Endodermal cell (in vitro differentiated cells): ENCODE results near the gene VPS37C. TPM values are rescaled to one million over a fixed set of nuclear protein-coding genes. Genes with fewer than 3 reads are reported as not detected.
"Not testable (repeated sequence)": the region's sequence is repeated elsewhere in the genome, so short reads cannot be mapped to it uniquely, and the experiment has no call there.

ENCODE experiments used
- DNase-seq: peaks from one replicate; pipeline ENCODE4 v3.0.0-alpha.2; 2017
- H3K27ac ChIP-seq: 2 replicates; pipeline ENCODE4 v1.5.1; 2013; ENCODE audit warnings: mild to moderate bottlenecking, low read depth, low read length, moderate library complexity
- H3K27me3 ChIP-seq: 2 replicates; pipeline ENCODE4 v1.6.1; 2013; ENCODE audit warnings: mild to moderate bottlenecking, low read length, moderate library complexity; ENCODE audit not compliant: insufficient read depth, control insufficient read depth, poor library complexity, severe bottlenecking
- H3K36me3 ChIP-seq: 2 replicates; pipeline ENCODE4 v1.7.0; 2013; ENCODE audit warnings: mild to moderate bottlenecking, low read length, moderate library complexity; ENCODE audit not compliant: control insufficient read depth, insufficient read depth
- H3K4me1 ChIP-seq: one replicate; pipeline ENCODE4 v1.7.0; 2013; ENCODE audit warnings: low read length; ENCODE audit not compliant: control insufficient read depth, insufficient read depth
- H3K4me3 ChIP-seq: 2 replicates; pipeline ENCODE4 v1.5.1; 2013; ENCODE audit warnings: mild to moderate bottlenecking, low read length, moderate library complexity
- H3K9ac ChIP-seq: 2 replicates; pipeline ENCODE4 v1.6.1; 2013; ENCODE audit warnings: mild to moderate bottlenecking, low read length, moderate library complexity; ENCODE audit not compliant: poor library complexity, severe bottlenecking; ENCODE audit errors: extremely low read depth
- H3K9me3 ChIP-seq: 2 replicates; pipeline ENCODE4 v1.6.1; 2013; ENCODE audit warnings: mild to moderate bottlenecking, low read length, moderate library complexity; ENCODE audit not compliant: control insufficient read depth
- H3K27ac Mint-ChIP-seq: 2 replicates; pipeline ENCODE4 v1.8.0; 2020; ENCODE audit warnings: mixed read lengths
- H3K27me3 Mint-ChIP-seq: 2 replicates; pipeline ENCODE4 v1.8.0; 2021; ENCODE audit warnings: mild to moderate bottlenecking, mixed read lengths; ENCODE audit not compliant: insufficient read depth
- H3K36me3 Mint-ChIP-seq: 2 replicates; pipeline ENCODE4 v1.8.0; 2020; ENCODE audit warnings: low read depth, mixed read lengths
- H3K4me1 Mint-ChIP-seq: 2 replicates; pipeline ENCODE4 v1.8.0; 2020; ENCODE audit warnings: mixed read lengths
- H3K4me3 Mint-ChIP-seq: 2 replicates; pipeline ENCODE4 v1.8.0; 2020; ENCODE audit warnings: mild to moderate bottlenecking, moderate library complexity, mixed read lengths
- H3K9me3 Mint-ChIP-seq: 2 replicates; pipeline ENCODE4 v1.8.0; 2020; ENCODE audit warnings: mild to moderate bottlenecking, mixed read lengths
- WGBS, 2 experiments: methylation state at CpG; one replicate each; pipeline versions ENCODE4 v1.1.5 to v1.1.7; 2013; ENCODE audit warnings: missing lambda C conversion rate in 2 of 2, mixed read lengths in 1 of 2; ENCODE audit not compliant: insufficient coverage in 1 of 2, insufficient read length in 1 of 2; 5-methylcytosine and 5-hydroxymethylcytosine counted together
- total RNA-seq, 2 donors: library from RNA; stranded (reverse); fragmentation: NEBNext Ultra II Directional in 1 of 2; extraction: Animal tissue kit (Norgen Biotek cat#: 25700) in 1 of 2; gene quantifications; 2 replicates in 1 of 2; 3 replicates in 1 of 2; pipeline ENCODE4 v1.2.1, GENCODE V29; 2021
- TF ChIP-seq, protein P1 (sequence below): fragments of 200-600 bp; sonication (generic); conservative IDR thresholded peaks from 2 replicates; pipeline ENCODE4 v1.5.0; 2021; ENCODE audit warnings: antibody characterized with exemption, mild to moderate bottlenecking

Gene VPS37C
- total RNA-seq, 2 donors from 2014 or later: 23.9 to 26.7 TPM

- H3K4me1 Mint-ChIP-seq, H3K27ac Mint-ChIP-seq, H3K9ac ChIP-seq, H3K9me3 Mint-ChIP-seq, H3K9me3 ChIP-seq, H3K27ac ChIP-seq, DNase-seq, H3K4me1 ChIP-seq, H3K36me3 Mint-ChIP-seq, H3K4me3 ChIP-seq, H3K4me3 Mint-ChIP-seq, H3K36me3 ChIP-seq: not testable (repeated sequence)
- peaks cover 42% of the 10 kb centered on the region for H3K27me3 Mint-ChIP-seq
- peaks cover 34% of the 10 kb centered on the region for H3K27me3 ChIP-seq
- 82 to 89% methylated on average over 5 to 14 of the region's 18 CpGs for WGBS, 2 experiments
Observed at GRCh38 chr11:61202950-61203746, 41.9 kb upstream of the VPS37C start, which contains the start of gene PGA3. Gene PGA3, plus strand, starts transcription at chr11:61203515. Its CDS starts 50 bp downstream, at chr11:61203565.

GRCh38 chr11:61201476-61201875 lies 40.2 kb upstream of the VPS37C start:
- Histone ChIP-seq H3K9me3 (peaks cover 5% of the 10 kb centered on the region), H3K27me3 (peaks cover 34% of the 10 kb centered on the region), H3K36me3 (no peaks in the 10 kb centered on the region), H3K4me1 (no peaks in the 10 kb centered on the region), H3K27ac (no peak overlapping the region), H3K9ac (no peak overlapping the region), H3K4me3 (no peak overlapping the region)
- TF ChIP-seq, protein P1, sequence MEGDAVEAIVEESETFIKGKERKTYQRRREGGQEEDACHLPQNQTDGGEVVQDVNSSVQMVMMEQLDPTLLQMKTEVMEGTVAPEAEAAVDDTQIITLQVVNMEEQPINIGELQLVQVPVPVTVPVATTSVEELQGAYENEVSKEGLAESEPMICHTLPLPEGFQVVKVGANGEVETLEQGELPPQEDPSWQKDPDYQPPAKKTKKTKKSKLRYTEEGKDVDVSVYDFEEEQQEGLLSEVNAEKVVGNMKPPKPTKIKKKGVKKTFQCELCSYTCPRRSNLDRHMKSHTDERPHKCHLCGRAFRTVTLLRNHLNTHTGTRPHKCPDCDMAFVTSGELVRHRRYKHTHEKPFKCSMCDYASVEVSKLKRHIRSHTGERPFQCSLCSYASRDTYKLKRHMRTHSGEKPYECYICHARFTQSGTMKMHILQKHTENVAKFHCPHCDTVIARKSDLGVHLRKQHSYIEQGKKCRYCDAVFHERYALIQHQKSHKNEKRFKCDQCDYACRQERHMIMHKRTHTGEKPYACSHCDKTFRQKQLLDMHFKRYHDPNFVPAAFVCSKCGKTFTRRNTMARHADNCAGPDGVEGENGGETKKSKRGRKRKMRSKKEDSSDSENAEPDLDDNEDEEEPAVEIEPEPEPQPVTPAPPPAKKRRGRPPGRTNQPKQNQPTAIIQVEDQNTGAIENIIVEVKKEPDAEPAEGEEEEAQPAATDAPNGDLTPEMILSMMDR: no peak
- Mint-ChIP-seq H3K27me3 (peaks cover 43% of the 10 kb centered on the region), H3K27ac (no peak overlapping the region), H3K9me3 (peaks cover 9% of the 10 kb centered on the region), H3K36me3 (no peaks in the 10 kb centered on the region), H3K4me1 (peaks cover 10% of the 10 kb centered on the region), H3K4me3 (no peak overlapping the region)
- DNase-seq: no peak
- 89 to 95% methylated on average over 14 of the region's 14 CpGs for WGBS, 2 experiments

DNA sequence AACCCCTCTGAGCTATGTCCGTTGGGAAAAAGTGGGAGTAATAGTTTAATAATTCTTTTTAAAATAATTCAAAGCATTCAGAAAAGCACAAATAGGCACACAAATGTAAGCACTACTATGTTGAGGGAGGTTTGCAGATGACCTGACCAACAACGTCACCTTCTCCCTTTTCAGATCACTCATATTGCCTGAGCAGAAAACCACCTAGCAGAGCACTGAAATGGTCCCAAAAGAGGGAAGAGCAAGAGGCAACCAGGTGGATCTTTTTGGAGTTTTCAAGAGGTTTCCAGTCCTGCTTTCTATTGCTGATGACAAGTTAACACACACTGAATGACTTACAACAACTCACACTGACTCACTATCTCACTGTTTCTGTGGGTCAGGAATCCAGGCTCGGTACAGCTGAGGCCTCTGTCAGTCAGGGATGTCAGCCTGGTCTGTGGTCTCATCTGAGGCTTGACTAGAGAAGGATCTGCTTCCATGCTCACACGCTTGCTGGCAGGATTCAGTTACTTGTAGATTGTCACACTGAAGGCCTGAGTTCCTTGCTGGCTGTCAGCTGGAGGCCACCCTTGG lies 37.8 kb upstream of the VPS37C start:
- no peak overlapping the region for H3K27ac Mint-ChIP-seq
- H3K36me3 ChIP-seq: no peaks in the 10 kb centered on the region
- H3K9ac ChIP-seq: no peak overlapping the region
- no peaks in the 10 kb centered on the region for H3K36me3 Mint-ChIP-seq
- H3K27me3 ChIP-seq: peaks cover 27% of the 10 kb centered on the region
- no peak overlapping the region for H3K4me3 ChIP-seq
- H3K27me3 Mint-ChIP-seq: peaks cover 33% of the 10 kb centered on the region
- peaks cover 10% of the 10 kb centered on the region for H3K4me1 Mint-ChIP-seq
- peaks cover 9% of the 10 kb centered on the region for H3K9me3 Mint-ChIP-seq
- 91% methylated on average over 3 of the region's 4 CpGs for WGBS, 2 experiments
- H3K4me3 Mint-ChIP-seq: no peak overlapping the region
- no peaks in the 10 kb centered on the region for H3K4me1 ChIP-seq
- TF ChIP-seq, protein P1: no peak
- no peak overlapping the region for H3K27ac ChIP-seq
- DNase-seq: no peak
- H3K9me3 ChIP-seq: peaks cover 5% of the 10 kb centered on the region
